Hepatocyte (in vitro differentiated cells): ENCODE results near the gene CCAR1.
"Not testable (repeated sequence)": the region's sequence is repeated elsewhere in the genome, so short reads cannot be mapped to it uniquely, and the experiment has no call there.

Experiments
- CTCF ChIP-seq: fragments of 200-600 bp; sonication (generic); IDR thresholded peaks from 2 replicates; pipeline ENCODE4 v1.5.1; 2016; ENCODE audit warnings: antibody characterized with exemption, mild to moderate bottlenecking; ENCODE audit not compliant: poor library complexity
- EZH2 ChIP-seq: fragments of 200-600 bp; sonication (generic); IDR thresholded peaks from 2 replicates; pipeline ENCODE4 v1.6.1; 2016; ENCODE audit warnings: antibody characterized with exemption, mild to moderate bottlenecking, borderline replicate concordance

GRCh38 chr10:68827592-68827959 is 106.5 kb downstream of the CCAR1 start:
- not testable (repeated sequence) for TF ChIP-seq CTCF, EZH2
